DMS 273 (cell line): Measurements from ENCODE around the gene KMT2A.

Source experiments
- DNase-seq: peaks from one replicate; lab custom pipeline; 2025; ENCODE audit not compliant: unreplicated experiment; lab: John Stamatoyannopoulos, UW

Gene KMT2A

GRCh38 chr11:118484405-118484804 is 48.1 kb downstream of the KMT2A start:
- no peak for DNase-seq

- DNase-seq = no peak
Measured at GRCh38 chr11:118485273-118485672, 49.0 kb downstream of the KMT2A start.

- DNase-seq = peak; percentile 65
Measured at GRCh38 chr11:118488480-118489109, 52.3 kb downstream of the KMT2A start.

GRCh38 chr11:118491041-118491440 is 54.7 kb downstream of the KMT2A start:
- DNase-seq = no peak

GRCh38 chr11:118497831-118498230 is 61.5 kb downstream of the KMT2A start:
- DNase-seq = no peak

GRCh38 chr11:118503216-118503615 is 66.9 kb downstream of the KMT2A start:
- DNase-seq = no peak

GRCh38 chr11:118511601-118512000 is 75.3 kb downstream of the KMT2A start:
- DNase-seq = no peak

GRCh38 chr11:118514103-118514502 is 77.8 kb downstream of the KMT2A start:
- no peak for DNase-seq

- DNase-seq = no peak
Measured at GRCh38 chr11:118519549-118519948, 83.3 kb downstream of the KMT2A start.

GRCh38 chr11:118521892-118522311 is 85.6 kb downstream of the KMT2A start:
- peak; percentile 18 for DNase-seq

GRCh38 chr11:118522571-118523072 is 86.3 kb downstream of the KMT2A start:
- peak; percentile 58 for DNase-seq

GRCh38 chr11:118524356-118524755 is 88.1 kb downstream of the KMT2A start:
- no peak for DNase-seq

- DNase-seq = no peak
Measured at GRCh38 chr11:118524757-118525470, 88.6 kb downstream of the KMT2A start.

GRCh38 chr11:118526688-118527087 is 90.4 kb downstream of the KMT2A start:
- no peak for DNase-seq

GRCh38 chr11:118527109-118527508 is 90.8 kb downstream of the KMT2A start, which contains the start of gene TTC36:
Gene TTC36, plus strand, starts transcription at chr11:118527474. Its CDS starts 21 bp downstream, at chr11:118527495.
- DNase-seq = no peak

GRCh38 chr11:118528511-118528910 is 92.2 kb downstream of the KMT2A start:
- no peak for DNase-seq

GRCh38 chr11:118529584-118530175 is 93.4 kb downstream of the KMT2A start:
- peak; percentile 15 for DNase-seq

GRCh38 chr11:118530180-118530682 is 93.9 kb downstream of the KMT2A start:
- peak; percentile 44 for DNase-seq

- DNase-seq = peak; percentile 79
Measured at GRCh38 chr11:118530683-118531596, 94.6 kb downstream of the KMT2A start, which contains the start of gene TMEM25. Gene TMEM25, plus strand, starts transcription at chr11:118531192. Its CDS starts 610 bp downstream, at chr11:118531802.

- DNase-seq = no peak
Measured at GRCh38 chr11:118531597-118532084, 95.3 kb downstream of the KMT2A start.
